ENCODE measurements around the gene SNX27.
"Not testable (repeated sequence)": the region's sequence is repeated elsewhere in the genome, so short reads cannot be mapped to it uniquely, and the experiment has no call there.

SNX27 gene

DNA sequence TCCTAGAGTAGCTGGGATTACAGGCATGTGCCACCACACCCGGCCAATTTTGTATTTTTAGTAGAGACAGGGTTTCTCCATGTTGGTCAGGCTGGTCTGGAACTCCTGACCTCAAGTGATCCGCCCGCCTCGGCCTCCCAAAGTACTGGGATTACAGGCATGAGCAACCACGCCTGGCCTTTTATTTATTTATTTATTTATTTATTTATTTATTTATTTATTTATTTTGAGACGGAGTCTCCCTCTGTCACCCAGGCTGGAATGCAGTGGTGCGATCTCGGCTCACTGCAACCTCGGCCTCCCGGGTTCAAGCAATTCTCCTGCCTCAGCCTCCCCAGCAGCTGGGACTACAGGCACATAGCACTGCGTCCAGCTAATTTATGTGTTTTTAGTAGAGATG lies 31.2 kb downstream of the SNX27 start:
- DNase-seq, result not testable (repeated sequence)

DNA sequence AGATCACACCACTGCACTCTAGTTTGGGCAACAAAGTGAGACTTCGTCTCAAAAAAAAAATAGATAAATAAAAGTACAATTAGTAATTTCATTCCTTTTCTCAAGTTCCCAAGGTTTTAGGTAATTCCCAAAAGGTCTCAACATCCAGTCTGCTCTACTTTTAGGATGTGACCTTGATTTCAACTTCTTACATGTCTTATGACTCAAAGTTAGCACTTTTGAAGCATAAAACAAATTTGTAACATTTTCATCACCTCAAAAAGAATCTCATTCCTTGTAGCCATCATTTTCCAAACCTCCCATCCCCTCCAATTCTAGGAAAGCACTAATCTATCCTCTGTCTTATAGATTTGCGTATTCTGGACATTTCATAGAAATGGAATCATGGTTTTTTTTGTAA lies 32.2 kb downstream of the SNX27 start:
- DNase-seq, result no peak

GRCh38 chr1:151653397-151653796 lies 41.5 kb downstream of the SNX27 start:
- peak; percentile 80 for DNase-seq

GRCh38 chr1:151655371-151655770 lies 43.5 kb downstream of the SNX27 start:
- DNase-seq, result no peak

DNA sequence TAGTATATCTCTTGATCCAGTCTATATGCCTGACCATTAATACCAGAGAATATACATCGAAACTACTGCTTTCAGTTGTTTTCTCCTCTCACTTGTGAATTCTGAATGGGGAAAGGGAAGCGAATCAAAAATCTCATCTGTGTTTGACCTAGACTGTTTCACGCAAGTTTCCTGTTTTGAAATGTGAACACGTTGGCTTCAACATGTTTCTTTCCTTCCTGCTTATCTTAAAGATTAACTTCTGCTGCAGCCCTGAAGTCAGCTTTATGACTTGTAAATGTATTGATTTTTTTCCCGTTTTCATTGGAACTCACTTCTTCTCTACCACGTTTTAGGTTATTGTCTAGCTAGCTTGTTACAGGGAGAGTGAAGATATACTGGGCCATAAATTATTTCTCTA lies 49.9 kb downstream of the SNX27 start:
- DNase-seq, result no peak

GRCh38 chr1:151668090-151668489 lies 56.2 kb downstream of the SNX27 start:
- DNase-seq, result no peak

DNA sequence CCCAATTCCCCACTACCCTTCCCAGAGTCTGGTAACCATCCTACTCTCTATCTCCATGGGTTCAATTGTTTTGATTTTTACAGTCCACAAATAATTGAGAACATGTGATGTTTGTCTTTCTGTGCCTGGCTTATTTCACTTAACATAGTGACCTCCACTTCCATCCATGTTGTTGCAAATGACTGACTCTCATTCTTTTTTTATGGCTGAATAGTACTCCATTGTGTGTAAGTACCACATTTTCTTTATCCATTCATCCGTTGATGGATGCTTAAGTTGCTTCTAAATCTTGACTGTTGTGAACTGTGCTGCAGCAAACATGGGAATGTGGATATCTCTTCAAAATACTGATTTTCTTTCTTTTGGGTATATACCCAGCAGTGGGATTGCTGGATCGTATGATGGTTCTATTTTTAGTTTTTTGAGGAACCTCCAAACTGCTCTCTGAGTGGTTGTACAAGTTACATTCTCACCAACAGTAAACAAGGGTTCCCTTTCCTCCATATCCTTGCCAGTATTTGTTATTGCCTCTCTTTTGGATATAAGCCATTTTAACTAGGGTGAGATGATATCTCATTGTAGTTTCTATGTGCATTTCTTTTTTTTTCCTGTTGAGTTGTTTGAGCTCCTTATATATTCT lies 58.3 kb downstream of the SNX27 start:
- not testable (repeated sequence) for DNase-seq

GRCh38 chr1:151673407-151673806 lies 61.6 kb downstream of the SNX27 start:
- no peak for DNase-seq

- peak; percentile 61 for DNase-seq
These were observed 68.5 kb downstream of the SNX27 start for GRCh38 chr1:151680391-151680790.

- peak; percentile 90 for DNase-seq
These were observed 69.0 kb downstream of the SNX27 start for GRCh38 chr1:151680826-151681225.

DNA sequence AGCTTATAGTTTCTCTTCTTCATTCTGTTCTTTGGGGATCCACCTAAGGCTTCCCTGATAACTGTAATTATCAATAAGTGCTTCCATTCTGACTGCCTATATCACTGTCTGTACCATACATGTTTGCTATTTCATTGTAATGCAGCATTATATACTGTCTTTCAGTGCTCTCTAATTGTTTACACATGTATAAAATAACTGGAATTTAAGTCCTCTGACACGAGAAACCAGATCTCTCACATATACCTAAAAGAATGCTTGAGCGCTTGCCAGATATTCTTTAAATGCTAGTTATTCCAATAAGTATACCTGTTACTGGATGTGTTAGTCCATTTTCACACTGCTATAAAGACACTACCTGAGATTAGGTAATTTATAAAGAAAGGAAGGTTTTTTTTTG lies 70.1 kb downstream of the SNX27 start:
- DNase-seq, result no peak

DNA sequence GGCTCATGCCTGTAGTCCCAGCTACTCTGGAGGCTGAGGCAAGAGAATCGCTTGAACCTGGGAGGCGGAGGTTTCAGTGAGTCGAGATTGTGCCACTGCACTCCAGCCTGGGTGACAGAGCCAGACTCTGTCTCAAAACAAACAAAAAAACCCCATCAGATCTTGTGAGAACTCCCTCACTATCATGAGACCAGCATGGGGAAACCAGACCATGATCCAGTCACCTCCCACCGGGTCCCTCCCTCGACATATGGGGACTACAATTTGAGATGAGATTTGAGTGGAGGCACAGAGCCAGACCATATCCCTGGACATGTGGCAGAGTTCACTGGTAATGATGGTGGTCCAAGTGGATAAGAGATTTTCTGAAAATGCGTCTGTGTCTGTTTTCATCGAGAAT lies 71.1 kb downstream of the SNX27 start:
- DNase-seq, result not testable (repeated sequence)

DNA sequence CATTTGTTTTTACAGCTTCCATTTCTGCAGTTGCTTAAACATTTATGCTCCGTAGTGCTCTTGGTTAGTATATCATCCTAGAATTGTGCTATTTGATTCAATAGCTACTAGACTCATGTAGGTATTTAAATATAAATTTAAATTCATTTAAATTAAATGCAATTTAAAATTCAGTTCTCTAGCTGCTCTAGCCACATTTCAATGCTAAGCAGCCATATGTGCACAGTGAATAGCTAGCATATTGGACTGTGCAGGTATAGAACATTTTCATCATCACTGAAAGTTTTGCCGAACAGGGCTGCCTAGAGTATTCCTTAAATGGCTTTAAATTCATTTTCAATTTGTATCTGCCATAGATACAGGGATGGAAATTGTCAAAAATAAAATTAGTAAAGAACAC lies 72.3 kb downstream of the SNX27 start:
- DNase-seq, result no peak

- no peak for DNase-seq
These were observed 74.7 kb downstream of the SNX27 start for GRCh38 chr1:151686561-151686960.

- no peak for DNase-seq
These were observed 77.6 kb downstream of the SNX27 start for GRCh38 chr1:151689494-151689893.

DNA sequence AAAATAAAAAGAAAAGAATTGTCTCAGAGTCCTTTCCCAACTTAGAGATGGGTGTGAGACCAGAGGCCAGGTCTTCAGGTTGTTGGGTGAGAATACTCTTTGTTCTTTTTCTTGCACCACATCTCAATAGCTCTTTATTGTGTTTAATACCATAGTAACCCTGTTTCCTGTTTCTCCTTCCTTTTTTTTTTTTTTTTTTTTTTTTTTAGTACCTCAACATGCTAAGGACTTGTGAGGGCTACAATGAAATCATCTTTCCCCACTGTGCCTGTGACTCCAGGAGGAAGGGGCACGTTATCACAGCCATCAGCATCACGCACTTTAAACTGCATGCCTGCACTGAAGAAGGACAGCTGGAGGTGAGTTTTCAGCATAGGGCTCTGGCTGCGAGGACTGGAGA lies 80.4 kb downstream of the SNX27 start:
- no peak for DNase-seq

- peak; percentile 39 for DNase-seq
These were observed 81.3 kb downstream of the SNX27 start for GRCh38 chr1:151693057-151693651.

DNA sequence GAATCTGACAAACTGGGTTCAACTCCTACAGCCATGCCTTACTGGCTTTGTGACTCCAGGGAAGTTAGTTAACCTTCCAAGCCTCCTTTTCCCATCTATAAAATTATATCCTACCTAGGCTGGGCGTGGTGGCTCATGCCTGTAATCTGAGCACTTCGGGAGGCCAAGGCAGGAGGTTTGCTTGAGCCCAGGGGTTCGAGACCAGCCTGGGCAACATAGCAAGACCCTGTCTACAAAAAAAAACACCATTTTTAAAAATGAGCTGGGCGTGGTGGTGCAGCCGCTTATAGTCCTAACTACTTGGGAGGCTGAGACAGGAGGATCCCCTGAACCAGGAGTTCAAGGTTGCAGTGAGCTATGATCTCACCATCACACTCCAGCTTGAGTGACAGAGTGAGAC lies 89.7 kb downstream of the SNX27 start:
- no peak for DNase-seq

DNA sequence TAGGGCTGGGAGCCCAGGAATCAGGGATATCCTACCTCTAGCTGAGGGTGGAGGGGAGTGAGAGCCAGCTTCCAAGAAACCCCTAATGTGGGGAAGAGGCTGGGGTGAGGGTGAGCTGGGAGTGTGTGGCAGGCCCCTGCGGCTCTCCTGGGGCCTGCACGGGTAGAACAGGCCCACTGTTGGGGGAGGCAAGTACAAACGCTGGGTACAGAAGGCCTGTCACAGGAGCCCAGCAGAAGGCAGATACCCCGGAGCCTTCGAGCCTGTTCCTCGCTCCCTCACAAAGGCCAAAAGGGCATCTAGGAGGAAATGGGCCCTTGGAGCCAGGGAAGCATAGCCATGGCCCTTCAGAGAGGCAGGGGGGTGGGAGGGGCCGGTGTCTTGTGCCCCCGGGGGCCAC lies 91.1 kb downstream of the SNX27 start:
- DNase-seq, result no peak

DNA sequence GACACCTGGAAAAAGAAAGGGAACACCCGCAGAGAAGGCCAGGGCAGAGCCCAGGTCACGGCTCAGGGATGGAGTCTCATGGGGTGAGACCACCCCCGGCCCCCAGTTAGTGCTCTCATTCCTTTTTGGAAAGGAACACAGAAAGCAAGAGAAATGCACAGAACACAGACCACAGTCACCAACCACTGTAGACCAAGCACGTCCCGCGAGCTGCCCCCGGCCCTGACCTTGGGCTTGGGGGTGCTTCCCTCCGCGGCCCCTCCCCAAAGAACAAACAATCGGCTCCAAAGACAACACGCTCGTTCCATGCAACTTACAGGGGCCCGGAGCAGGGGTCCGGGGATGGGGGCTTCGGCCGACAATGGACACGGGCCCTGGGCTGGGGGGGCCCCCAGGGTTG lies 92.0 kb downstream of the SNX27 start:
- no peak for DNase-seq

DNA sequence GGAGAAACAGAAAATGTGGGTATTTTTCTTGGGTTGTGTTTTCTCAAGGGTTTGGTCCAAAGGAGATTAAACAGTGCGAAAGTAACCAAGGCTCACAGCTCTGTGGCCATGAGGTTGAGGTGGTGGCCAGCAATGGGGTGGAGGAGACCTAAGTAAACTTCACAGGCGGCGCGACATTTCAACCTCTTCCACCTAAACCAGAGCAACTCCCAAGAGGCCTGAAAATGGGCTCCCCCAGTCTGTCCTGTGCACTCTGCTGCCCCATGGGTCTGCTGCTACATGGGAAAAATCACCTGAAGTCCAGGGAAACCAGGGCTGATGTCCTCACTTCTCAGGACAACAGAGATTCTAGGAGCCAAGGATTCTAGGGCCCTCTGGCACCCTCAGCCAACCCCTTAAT lies 92.4 kb downstream of the SNX27 start:
- DNase-seq, result no peak

GRCh38 chr1:151705146-151705545 lies 93.3 kb downstream of the SNX27 start:
- DNase-seq, result no peak

GRCh38 chr1:151705753-151706463 lies 94.1 kb downstream of the SNX27 start:
- DNase-seq, result no peak
